ENCODE measurements around the gene PRSS56. TPM values are rescaled to one million over a fixed set of nuclear protein-coding genes. Genes with fewer than 3 reads are reported as not detected.
A peak's percentile ranks its signal among the peaks of the same experiment; 100 is the strongest.

PRSS56 gene
- polyA plus RNA-seq, 3 donors = not detected

DNA sequence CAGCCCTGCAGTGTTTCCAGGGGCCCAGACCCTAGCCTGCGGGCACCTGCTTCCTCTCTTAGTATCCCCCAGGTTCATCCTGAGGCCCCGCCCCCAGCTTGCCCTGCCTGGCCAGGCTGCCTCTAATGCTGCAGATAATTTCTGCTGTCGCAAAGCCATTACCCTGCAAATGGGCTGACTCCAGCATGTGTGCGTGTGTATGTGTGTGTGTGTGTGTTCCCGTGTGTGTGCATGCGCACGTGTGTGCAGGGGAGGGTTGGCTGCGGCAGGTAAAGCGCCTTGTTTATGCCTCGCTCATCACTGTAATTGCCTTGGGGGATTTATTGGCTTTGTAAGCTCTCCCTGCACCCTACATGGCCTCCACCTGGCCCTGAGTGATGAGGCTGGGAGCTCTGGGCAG is 7.6 kb upstream of the PRSS56 start:
- H3K4me3 Mint-ChIP-seq = no peak overlapping the region
- H3K36me3 ChIP-seq (replicated peaks in 1 of 2; ENCODE audit: control insufficient read depth in 1 of 2, insufficient read depth in 2 of 2, low read length in 2 of 2) = no peaks in the 10 kb centered on the region
- H4K20me1 ChIP-seq (ENCODE audit: insufficient read depth, low read length) = no peaks in the 10 kb centered on the region
- no peaks in the 10 kb centered on the region for H3K27me3 ChIP-seq (ENCODE audit: control insufficient read depth in 2 of 2, insufficient read depth in 2 of 2, low read length in 2 of 2)
- H3K9me3 Mint-ChIP-seq = peaks cover 0 to 4% (median 0%) of the 10 kb centered on the region in 7 donors
- 93% methylated on average over 3 of the region's 10 CpGs for WGBS (ENCODE audit: insufficient coverage)
- no peak overlapping the region for H2AFZ ChIP-seq (ENCODE audit: insufficient read depth, low read depth, low read length, poor library complexity, severe bottlenecking)
- no peak overlapping the region for H3K27ac ChIP-seq (ENCODE audit: low read depth in 1 of 2, low read length in 2 of 2)
- TF ChIP-seq, protein P1, sequence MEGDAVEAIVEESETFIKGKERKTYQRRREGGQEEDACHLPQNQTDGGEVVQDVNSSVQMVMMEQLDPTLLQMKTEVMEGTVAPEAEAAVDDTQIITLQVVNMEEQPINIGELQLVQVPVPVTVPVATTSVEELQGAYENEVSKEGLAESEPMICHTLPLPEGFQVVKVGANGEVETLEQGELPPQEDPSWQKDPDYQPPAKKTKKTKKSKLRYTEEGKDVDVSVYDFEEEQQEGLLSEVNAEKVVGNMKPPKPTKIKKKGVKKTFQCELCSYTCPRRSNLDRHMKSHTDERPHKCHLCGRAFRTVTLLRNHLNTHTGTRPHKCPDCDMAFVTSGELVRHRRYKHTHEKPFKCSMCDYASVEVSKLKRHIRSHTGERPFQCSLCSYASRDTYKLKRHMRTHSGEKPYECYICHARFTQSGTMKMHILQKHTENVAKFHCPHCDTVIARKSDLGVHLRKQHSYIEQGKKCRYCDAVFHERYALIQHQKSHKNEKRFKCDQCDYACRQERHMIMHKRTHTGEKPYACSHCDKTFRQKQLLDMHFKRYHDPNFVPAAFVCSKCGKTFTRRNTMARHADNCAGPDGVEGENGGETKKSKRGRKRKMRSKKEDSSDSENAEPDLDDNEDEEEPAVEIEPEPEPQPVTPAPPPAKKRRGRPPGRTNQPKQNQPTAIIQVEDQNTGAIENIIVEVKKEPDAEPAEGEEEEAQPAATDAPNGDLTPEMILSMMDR (IDR thresholded peaks at IDR 0.05) = no peak
- H3K4me1 ChIP-seq (ENCODE audit: control insufficient read depth in 1 of 2, insufficient read depth in 2 of 2, low read length in 2 of 2) = no peaks in the 10 kb centered on the region
- no peak overlapping the region for H3K4me3 ChIP-seq (replicated peaks in 1 of 3; ENCODE audit: low read depth in 2 of 3, low read length in 3 of 3)
- intact Hi-C loops (cut with micrococcal nuclease) = no loop called here
- no peak for DNase-seq
- H3K9me3 ChIP-seq (replicated peaks in 1 of 2; ENCODE audit: control insufficient read depth in 1 of 2, insufficient read depth in 1 of 2, low read length in 2 of 2) = no peaks in the 10 kb centered on the region
- no peaks in the 10 kb centered on the region for H3K79me2 ChIP-seq (ENCODE audit: insufficient read depth, low read length)
- peaks cover 7 to 16% (median 13%) of the 10 kb centered on the region in 3 donors for H3K27me3 Mint-ChIP-seq (ENCODE audit: low read depth in 3 of 3)
- no peak overlapping the region for H3K9ac ChIP-seq (ENCODE audit: insufficient read depth, low read length, poor library complexity, severe bottlenecking)
- H3K27ac Mint-ChIP-seq = peak overlapping the region in 1 of 7 donors; percentile 50
- H3K4me1 Mint-ChIP-seq = no peaks in the 10 kb centered on the region
- no peaks in the 10 kb centered on the region for H3K36me3 Mint-ChIP-seq
- no peak overlapping the region for H3K4me2 ChIP-seq (replicated peaks; ENCODE audit: extremely low read depth, low read length, poor library complexity, severe bottlenecking)

DNA sequence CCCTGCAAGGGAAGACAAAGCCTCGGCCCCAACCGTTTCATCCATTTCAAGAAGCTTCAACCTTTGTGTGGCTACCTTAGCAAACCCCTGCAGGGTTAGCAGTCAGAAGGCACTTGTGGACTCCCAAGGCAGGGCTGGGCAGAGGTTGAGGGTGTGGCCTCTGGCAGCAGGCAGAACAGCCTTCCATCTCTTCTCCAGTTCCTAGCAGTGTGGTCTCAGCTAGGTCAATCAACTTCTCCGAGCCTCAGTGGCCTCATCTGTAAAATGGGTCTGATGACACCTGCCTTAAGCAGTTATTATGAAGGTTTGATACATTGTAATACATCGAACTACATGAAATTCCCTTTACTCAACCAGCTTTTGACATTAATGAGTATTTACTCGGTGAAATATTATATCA is 6.8 kb upstream of the PRSS56 start:
- DNase-seq = no peak
- no peak overlapping the region for H3K27ac Mint-ChIP-seq
- H2AFZ ChIP-seq (ENCODE audit: insufficient read depth, low read depth, low read length, poor library complexity, severe bottlenecking) = no peak overlapping the region
- no peaks in the 10 kb centered on the region for H3K79me2 ChIP-seq (ENCODE audit: insufficient read depth, low read length)
- no peaks in the 10 kb centered on the region for H4K20me1 ChIP-seq (ENCODE audit: insufficient read depth, low read length)
- H3K4me2 ChIP-seq (replicated peaks; ENCODE audit: extremely low read depth, low read length, poor library complexity, severe bottlenecking) = no peak overlapping the region
- no peak overlapping the region for H3K9ac ChIP-seq (ENCODE audit: insufficient read depth, low read length, poor library complexity, severe bottlenecking)
- no peaks in the 10 kb centered on the region for H3K9me3 ChIP-seq (replicated peaks in 1 of 2; ENCODE audit: control insufficient read depth in 1 of 2, insufficient read depth in 1 of 2, low read length in 2 of 2)
- no peaks in the 10 kb centered on the region for H3K4me1 Mint-ChIP-seq
- H3K4me3 ChIP-seq (replicated peaks in 1 of 3; ENCODE audit: low read depth in 2 of 3, low read length in 3 of 3) = no peak overlapping the region
- no peaks in the 10 kb centered on the region for H3K36me3 Mint-ChIP-seq
- H3K36me3 ChIP-seq (replicated peaks in 1 of 2; ENCODE audit: control insufficient read depth in 1 of 2, insufficient read depth in 2 of 2, low read length in 2 of 2) = no peaks in the 10 kb centered on the region
- intact Hi-C loops (cut with micrococcal nuclease) = no loop called here
- H3K4me3 Mint-ChIP-seq = no peak overlapping the region
- TF ChIP-seq, protein P1 (IDR thresholded peaks at IDR 0.05) = no peak
- H3K27me3 Mint-ChIP-seq (ENCODE audit: low read depth in 3 of 3) = peaks cover 10 to 17% (median 13%) of the 10 kb centered on the region in 3 donors
- WGBS (ENCODE audit: insufficient coverage) = 79% methylated on average over 2 of the region's 5 CpGs
- H3K4me1 ChIP-seq (ENCODE audit: control insufficient read depth in 1 of 2, insufficient read depth in 2 of 2, low read length in 2 of 2) = no peaks in the 10 kb centered on the region
- no peaks in the 10 kb centered on the region for H3K27me3 ChIP-seq (ENCODE audit: control insufficient read depth in 2 of 2, insufficient read depth in 2 of 2, low read length in 2 of 2)
- H3K27ac ChIP-seq (ENCODE audit: low read depth in 1 of 2, low read length in 2 of 2) = no peak overlapping the region
- H3K9me3 Mint-ChIP-seq = peaks cover 0 to 4% (median 0%) of the 10 kb centered on the region in 7 donors

Measured in CD14-positive monocyte (primary cell).